HCT116 (cell line): ENCODE results near the gene CDCP2. TPM values are rescaled to one million over a fixed set of nuclear protein-coding genes. Genes with fewer than 3 reads are reported as not detected.

Source experiments
- ATAC-seq: fragments of 200-7000 bp; cut with Tn5 transposase; 2 replicates; pipeline ENCODE4 v1.9.1; 2020; ENCODE audit warnings: mild to moderate bottlenecking, moderate library complexity
- BruUV-seq: library from RNA; stranded (reverse); fragments of 400-500 nt; replicated peaks from 2 replicates; lab custom pipeline; 2021; lab: Mats Ljungman, UMichigan
- CTCF ChIA-PET: fragments of 300-600 bp; sonication (Branson Sonifier 250); formaldehyde crosslinking; loops from one replicate; lab custom pipeline; 2021; ENCODE audit warnings: antibody characterized with exemption; lab: Charles Lee
- POLR2A ChIA-PET: fragments of 300-600, 350-600 bp; sonication (Branson Sonifier 250); formaldehyde crosslinking; loops from one replicate; lab custom pipeline; 2021; ENCODE audit warnings: antibody characterized with exemption; lab: Charles Lee
- RAD21 ChIA-PET, 2 experiments: fragments of 300-600 bp; sonication (Branson Sonifier 250); formaldehyde crosslinking; loops; one replicate each; lab custom pipeline; 2023; ENCODE audit warnings: low total read pairs in 2 of 2; ENCODE audit not compliant: uncharacterized antibody in 2 of 2, unreplicated experiment in 2 of 2, low non-redundant PET in 1 of 2; lab: Charles Lee
- DNase-seq: peaks from one replicate; pipeline ENCODE4 v3.0.0-alpha.2; 2010; ENCODE audit warnings: low read depth, low spot score
- H2AFZ ChIP-seq: fragments of 200-600 bp; shearing (Covaris generic), sonication (generic); 2 replicates; pipeline ENCODE4 v1.6.1; 2017; ENCODE audit warnings: low read depth, mixed run types, mixed read lengths, antibody characterized with exemption, low read length; ENCODE audit not compliant: poor library complexity, severe bottlenecking
- H3K27ac ChIP-seq: 2 replicates; pipeline ENCODE4 v1.5.1; 2012; ENCODE audit warnings: low read depth, low read length
- H3K27me3 ChIP-seq: fragments of 200-600 bp; sonication (generic); 2 replicates; pipeline ENCODE4 v1.6.1; 2016; ENCODE audit warnings: mixed run types, low read length, mixed read lengths; ENCODE audit not compliant: insufficient read depth
- H3K36me3 ChIP-seq, 2 experiments: fragments of 200-500 bp in 1 of 2; fragments of 200-600 bp in 1 of 2; sonication (Bioruptor generic) in 1 of 2; sonication (generic) in 1 of 2; 2 replicates each; pipeline versions ENCODE4 v1.5.1 to v1.6.1; 2014 to 2016; ENCODE audit warnings: low read length in 2 of 2, inconsistent platforms in 1 of 2, mixed read lengths in 1 of 2, mixed run types in 1 of 2; ENCODE audit not compliant: insufficient read depth in 2 of 2, control insufficient read depth in 1 of 2
- H3K4me1 ChIP-seq, 2 experiments: fragments of 200-600 bp in 1 of 2; sonication (generic) in 1 of 2; 2 replicates each; pipeline versions ENCODE4 v1.5.1 to v1.6.1; 2012 to 2017; ENCODE audit warnings: low read length in 2 of 2, inconsistent platforms in 1 of 2, mild to moderate bottlenecking in 1 of 2, mixed read lengths in 1 of 2, mixed run types in 1 of 2, moderate library complexity in 1 of 2; ENCODE audit not compliant: insufficient read depth in 2 of 2, control insufficient read depth in 1 of 2
- H3K4me2 ChIP-seq: fragments of 200-600 bp; sonication (generic); 2 replicates; pipeline ENCODE4 v1.6.1; 2017; ENCODE audit warnings: mixed run types, low read length, mixed read lengths
- H3K4me3 ChIP-seq, 2 experiments: fragments of 200-600 bp in 1 of 2; sonication (generic) in 1 of 2; replicated peaks in 1 of 2; 2 replicates each; pipeline ENCODE4 v1.5.1; 2011 to 2016; ENCODE audit warnings: low read length in 2 of 2, control low read depth in 1 of 2, low read depth in 1 of 2, mild to moderate bottlenecking in 1 of 2, mixed read lengths in 1 of 2, mixed run types in 1 of 2
- H3K79me2 ChIP-seq: fragments of 200-600 bp; sonication (generic); 2 replicates; pipeline ENCODE4 v1.6.1; 2017; ENCODE audit warnings: mild to moderate bottlenecking, mixed run types, low read length, moderate library complexity, mixed read lengths; ENCODE audit not compliant: insufficient read depth
- H3K9ac ChIP-seq: fragments of 200-600 bp; sonication (generic); 2 replicates; pipeline ENCODE4 v1.6.1; 2016; ENCODE audit warnings: low read length, mixed read lengths
- H3K9me2 ChIP-seq: fragments of 200-600 bp; sonication (generic), shearing (Covaris generic); 2 replicates; pipeline ENCODE4 v1.6.1; 2017; ENCODE audit warnings: mixed run types, mild to moderate bottlenecking, moderate library complexity; ENCODE audit not compliant: insufficient read depth
- H3K9me3 ChIP-seq, 2 experiments: fragments of 200-500 bp in 1 of 2; fragments of 200-600 bp in 1 of 2; sonication (Bioruptor generic) in 1 of 2; sonication (generic) in 1 of 2; 2 replicates each; pipeline ENCODE4 v1.6.1; 2014 to 2017; ENCODE audit warnings: low read length in 2 of 2, mixed read lengths in 2 of 2, inconsistent platforms in 1 of 2, low read depth in 1 of 2, mild to moderate bottlenecking in 1 of 2, mixed run types in 1 of 2, moderate library complexity in 1 of 2; ENCODE audit not compliant: control insufficient read depth in 1 of 2, insufficient read depth in 1 of 2
- H4K20me1 ChIP-seq: fragments of 200-600 bp; sonication (generic), shearing (Covaris generic); 2 replicates; pipeline ENCODE4 v1.6.1; 2017; ENCODE audit warnings: mixed run types, mild to moderate bottlenecking, moderate library complexity; ENCODE audit not compliant: insufficient read depth
- ATF3 ChIP-seq: IDR thresholded peaks from 2 replicates; pipeline ENCODE4 v1.6.1; 2012
- CBX3 ChIP-seq: IDR thresholded peaks from 2 replicates; pipeline ENCODE4 v1.6.1; 2012; ENCODE audit warnings: low read depth
- CEBPB ChIP-seq: IDR thresholded peaks from 2 replicates; pipeline ENCODE4 v1.6.1; 2012; ENCODE audit warnings: low read depth
- CTCF ChIP-seq, 3 experiments: fragments of 200-600 bp in 1 of 3; sonication (generic) in 1 of 3; IDR thresholded peaks in 2 of 3; conservative IDR thresholded peaks in 1 of 3; 2 replicates each; pipeline ENCODE4 v1.5.1; 2012 to 2017; ENCODE audit warnings: low read depth in 2 of 3, low read length in 2 of 3, antibody characterized with exemption in 1 of 3, borderline replicate concordance in 1 of 3, control low read depth in 1 of 3, mild to moderate bottlenecking in 1 of 3, mixed read lengths in 1 of 3, mixed run types in 1 of 3, moderate library complexity in 1 of 3; ENCODE audit not compliant: insufficient read depth in 1 of 3
- EGR1 ChIP-seq: IDR thresholded peaks from 2 replicates; pipeline ENCODE4 v1.6.1; 2012; ENCODE audit warnings: low read depth
- ELF1 ChIP-seq: IDR thresholded peaks from 2 replicates; pipeline ENCODE4 v1.6.1; 2012; ENCODE audit warnings: low read depth, borderline replicate concordance
- EZH2 ChIP-seq: fragments of 200-600 bp; sonication (generic); IDR thresholded peaks from 2 replicates; pipeline ENCODE4 v1.6.1; 2017; ENCODE audit warnings: antibody characterized with exemption, mixed run types
- EZH2phosphoT487 ChIP-seq: fragments of 200-600 bp; IDR thresholded peaks from 2 replicates; pipeline ENCODE4 v1.6.1; 2018; ENCODE audit warnings: antibody characterized with exemption, borderline replicate concordance
- JUND ChIP-seq: IDR thresholded peaks from 2 replicates; pipeline ENCODE4 v1.6.1; 2012
- POLR2A ChIP-seq: IDR thresholded peaks from 2 replicates; pipeline ENCODE4 v1.7.0; 2011; ENCODE audit warnings: borderline replicate concordance; ENCODE audit not compliant: insufficient read depth, insufficient read length; ENCODE audit errors: extremely low read depth
- POLR2AphosphoS5 ChIP-seq: IDR thresholded peaks from 2 replicates; pipeline ENCODE4 v1.6.1; 2011; ENCODE audit warnings: mild to moderate bottlenecking, low read depth, low read length, moderate library complexity
- RAD21 ChIP-seq: IDR thresholded peaks from 2 replicates; pipeline ENCODE4 v1.6.1; 2012; ENCODE audit warnings: low read depth, mild to moderate bottlenecking
- SP1 ChIP-seq: IDR thresholded peaks from 2 replicates; pipeline ENCODE4 v1.6.1; 2012; ENCODE audit warnings: low read depth
- SRF ChIP-seq: IDR thresholded peaks from 2 replicates; pipeline ENCODE4 v1.6.1; 2012; ENCODE audit warnings: low read depth
- TCF7L2 ChIP-seq: IDR thresholded peaks from 2 replicates; pipeline ENCODE4 v1.7.0; 2011; ENCODE audit warnings: borderline replicate concordance, inconsistent platforms; ENCODE audit not compliant: insufficient read depth, insufficient read length; ENCODE audit errors: extremely low read depth
- YY1 ChIP-seq: IDR thresholded peaks from 2 replicates; pipeline ENCODE4 v1.6.1; 2011; ENCODE audit warnings: low read length, low read depth, moderate library complexity, mild to moderate bottlenecking; ENCODE audit not compliant: insufficient replicate concordance; ENCODE audit errors: extremely low read depth
- ZFX ChIP-seq: fragments of 450-650 bp; IDR thresholded peaks from 2 replicates; pipeline ENCODE4 v1.6.1; 2017
- ZNF274 ChIP-seq: fragments of 200-500 bp; sonication (Bioruptor generic); IDR thresholded peaks from 2 replicates; pipeline ENCODE4 v1.6.1; 2014; ENCODE audit warnings: mild to moderate bottlenecking, low read depth, low read length, inconsistent platforms
- intact Hi-C: fragments of 100-400 bp; cut with micrococcal nuclease; formaldehyde crosslinking; loops from 2 replicates; pipeline ENCODE4 v1.10.0; 2022
- total RNA-seq: library from RNA; stranded (reverse); gene quantifications from one replicate; pipeline ENCODE4 v1.2.1, GENCODE V29; 2021; ENCODE audit not compliant: unreplicated experiment
- TF ChIP-seq, protein P1 (sequence below): IDR thresholded peaks from 2 replicates; pipeline ENCODE4 v1.6.1; 2011; ENCODE audit warnings: mild to moderate bottlenecking, low read length, moderate library complexity; ENCODE audit not compliant: insufficient replicate concordance; ENCODE audit errors: extremely low read depth
- TF ChIP-seq, protein P2 (sequence below): IDR thresholded peaks from 2 replicates; pipeline ENCODE4 v1.6.1; 2012

The CDCP2 gene
- total RNA-seq, 1 experiment from 2014 or later, result 0.22 TPM

- POLR2A ChIA-PET, result no interaction called here
- no peak for TF ChIP-seq EZH2phosphoT487
- TF ChIP-seq EZH2, result no peak
- TF ChIP-seq ZNF274, result no peak
- TF ChIP-seq ZFX, result no peak
- no peak for TF ChIP-seq EGR1
- no peak for TF ChIP-seq CBX3
- no peak for TF ChIP-seq CEBPB
- no peak for TF ChIP-seq ELF1
- TF ChIP-seq, protein P1, sequence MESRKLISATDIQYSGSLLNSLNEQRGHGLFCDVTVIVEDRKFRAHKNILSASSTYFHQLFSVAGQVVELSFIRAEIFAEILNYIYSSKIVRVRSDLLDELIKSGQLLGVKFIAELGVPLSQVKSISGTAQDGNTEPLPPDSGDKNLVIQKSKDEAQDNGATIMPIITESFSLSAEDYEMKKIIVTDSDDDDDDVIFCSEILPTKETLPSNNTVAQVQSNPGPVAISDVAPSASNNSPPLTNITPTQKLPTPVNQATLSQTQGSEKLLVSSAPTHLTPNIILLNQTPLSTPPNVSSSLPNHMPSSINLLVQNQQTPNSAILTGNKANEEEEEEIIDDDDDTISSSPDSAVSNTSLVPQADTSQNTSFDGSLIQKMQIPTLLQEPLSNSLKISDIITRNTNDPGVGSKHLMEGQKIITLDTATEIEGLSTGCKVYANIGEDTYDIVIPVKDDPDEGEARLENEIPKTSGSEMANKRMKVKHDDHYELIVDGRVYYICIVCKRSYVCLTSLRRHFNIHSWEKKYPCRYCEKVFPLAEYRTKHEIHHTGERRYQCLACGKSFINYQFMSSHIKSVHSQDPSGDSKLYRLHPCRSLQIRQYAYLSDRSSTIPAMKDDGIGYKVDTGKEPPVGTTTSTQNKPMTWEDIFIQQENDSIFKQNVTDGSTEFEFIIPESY, result no peak
- TF ChIP-seq SRF, result no peak
- no peak for TF ChIP-seq YY1
- TF ChIP-seq, protein P2, sequence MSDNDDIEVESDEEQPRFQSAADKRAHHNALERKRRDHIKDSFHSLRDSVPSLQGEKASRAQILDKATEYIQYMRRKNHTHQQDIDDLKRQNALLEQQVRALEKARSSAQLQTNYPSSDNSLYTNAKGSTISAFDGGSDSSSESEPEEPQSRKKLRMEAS, result no peak
- TF ChIP-seq ATF3, result no peak
- TF ChIP-seq POLR2AphosphoS5, result no peak
- TF ChIP-seq TCF7L2, result no peak
- TF ChIP-seq RAD21, result no peak
- no peak for TF ChIP-seq JUND
- TF ChIP-seq SP1, result no peak
- TF ChIP-seq POLR2A, result no peak
- TF ChIP-seq CTCF (IDR thresholded peaks at IDR 0.05 in 2 of 3, conservative IDR thresholded peaks at IDR 0.05 in 1 of 3; ENCODE audit: borderline replicate concordance in 1 of 3, insufficient read depth in 1 of 3, low read depth in 2 of 3, low read length in 2 of 3), result no peak
- TF ChIP-seq, all 23 proteins: peak for 0
- H3K36me3 ChIP-seq, result no peaks in the 10 kb centered on the region
- no TSS peak for BruUV-seq
- DNase-seq, result no peak
- H3K4me2 ChIP-seq, result no peak overlapping the region
- no peaks in the 10 kb centered on the region for H3K27me3 ChIP-seq
- ChIA-PET CTCF (no interaction called here), RAD21 (no interaction called here)
- H3K27ac ChIP-seq, result no peak overlapping the region
- no peak overlapping the region for H3K9ac ChIP-seq
- no peak overlapping the region for H3K4me3 ChIP-seq
- no peak for ATAC-seq
- H3K79me2 ChIP-seq, result no peaks in the 10 kb centered on the region
- intact Hi-C loops, result no loop called here
- no peaks in the 10 kb centered on the region for H3K9me3 ChIP-seq
- peaks cover 16 to 31% of the 10 kb centered on the region in 2 experiments for H3K4me1 ChIP-seq
- H2AFZ ChIP-seq, result no peak overlapping the region
- H3K9me2 ChIP-seq, result no peaks in the 10 kb centered on the region
- H4K20me1 ChIP-seq, result no peaks in the 10 kb centered on the region
Measured at GRCh38 chr1:54156201-54156600, 3.4 kb upstream of the CDCP2 start.
